Cardiac fibroblast (primary cell): ENCODE measurements around the gene MCM9.

ENCODE experiments used
- DNase-seq, 2 donors: peaks; one replicate each; pipeline versions ENCODE4 v3.0.0 to v3.0.0-alpha.2; 2010; ENCODE audit warnings: low read depth in 2 of 2
- H3K4me3 ChIP-seq, 2 donors: replicated peaks in 1 of 2; 1 replicate in 1 of 2; 2 replicates in 1 of 2; pipeline ENCODE4 v1.5.1; 2011; ENCODE audit warnings: low read depth in 2 of 2, low read length in 2 of 2, mild to moderate bottlenecking in 2 of 2, moderate library complexity in 1 of 2
- CTCF ChIP-seq: IDR thresholded peaks from one replicate; pipeline ENCODE4 v1.5.1; 2011; ENCODE audit warnings: low read depth, mild to moderate bottlenecking, low read length, inconsistent platforms

MCM9 gene

GRCh38 chr6:118825661-118826060 is 109.3 kb downstream of the MCM9 start:
- no peak for DNase-seq
- no peak for TF ChIP-seq CTCF
- H3K4me3 ChIP-seq, result no peak overlapping the region

GRCh38 chr6:118815495-118815894 is 119.5 kb downstream of the MCM9 start:
- no peak for DNase-seq
- no peak overlapping the region for H3K4me3 ChIP-seq
- no peak for TF ChIP-seq CTCF

GRCh38 chr6:118813775-118814174 is 121.2 kb downstream of the MCM9 start:
- no peak overlapping the region for H3K4me3 ChIP-seq
- DNase-seq, result peak; percentile 21 to 68
- TF ChIP-seq CTCF, result no peak

DNA sequence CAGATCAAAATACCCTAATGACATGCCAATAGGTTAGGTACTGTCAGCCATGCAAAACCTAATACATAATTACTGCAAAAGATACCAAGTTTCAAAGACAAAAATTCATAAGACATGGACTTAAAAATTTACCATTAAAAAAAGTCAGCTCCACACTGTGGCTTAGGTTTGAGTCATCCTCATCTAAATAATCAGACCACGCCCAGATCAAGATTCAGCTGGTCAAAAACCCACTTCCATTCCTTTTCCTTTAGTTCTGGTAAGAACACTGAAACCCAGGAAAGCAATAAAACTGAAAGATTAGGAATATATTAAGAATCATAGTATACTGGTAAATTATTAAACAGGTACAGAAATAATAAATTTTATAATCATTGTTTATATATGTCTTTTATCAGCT is 122.0 kb downstream of the MCM9 start:
- peak in 1 of 2 donors; percentile 41 for DNase-seq
- no peak for TF ChIP-seq CTCF
- no peak overlapping the region for H3K4me3 ChIP-seq

DNA sequence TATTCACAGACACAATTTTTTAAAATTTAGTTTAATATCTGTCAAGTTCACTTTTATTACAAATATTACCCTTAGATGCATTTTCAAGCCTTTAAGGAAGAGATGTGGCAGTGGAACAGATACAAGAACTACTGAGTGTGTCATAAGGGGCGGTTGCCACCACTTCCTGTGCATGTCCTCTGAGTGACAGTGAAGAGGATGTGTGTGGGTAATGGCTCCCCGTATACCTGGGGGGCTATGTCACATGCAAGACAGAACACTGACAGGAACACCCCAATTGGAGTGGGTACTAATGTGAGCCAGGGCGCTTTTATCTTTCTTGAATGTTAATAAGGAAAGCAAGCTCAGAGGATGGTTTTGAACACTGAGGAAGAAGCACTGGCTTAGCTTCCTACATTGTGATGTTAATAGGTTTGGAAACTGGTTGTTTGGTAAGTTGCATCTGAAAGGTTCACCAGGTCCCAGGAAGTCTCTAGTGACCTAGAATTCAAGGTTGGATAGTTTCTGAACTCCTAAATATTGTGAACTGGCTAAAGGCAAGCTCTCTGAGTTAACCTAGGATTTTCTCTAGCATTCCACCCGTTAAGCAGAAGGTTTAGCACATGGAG is 124.4 kb downstream of the MCM9 start:
- no peak overlapping the region for H3K4me3 ChIP-seq
- DNase-seq, result no peak
- no peak for TF ChIP-seq CTCF

DNA sequence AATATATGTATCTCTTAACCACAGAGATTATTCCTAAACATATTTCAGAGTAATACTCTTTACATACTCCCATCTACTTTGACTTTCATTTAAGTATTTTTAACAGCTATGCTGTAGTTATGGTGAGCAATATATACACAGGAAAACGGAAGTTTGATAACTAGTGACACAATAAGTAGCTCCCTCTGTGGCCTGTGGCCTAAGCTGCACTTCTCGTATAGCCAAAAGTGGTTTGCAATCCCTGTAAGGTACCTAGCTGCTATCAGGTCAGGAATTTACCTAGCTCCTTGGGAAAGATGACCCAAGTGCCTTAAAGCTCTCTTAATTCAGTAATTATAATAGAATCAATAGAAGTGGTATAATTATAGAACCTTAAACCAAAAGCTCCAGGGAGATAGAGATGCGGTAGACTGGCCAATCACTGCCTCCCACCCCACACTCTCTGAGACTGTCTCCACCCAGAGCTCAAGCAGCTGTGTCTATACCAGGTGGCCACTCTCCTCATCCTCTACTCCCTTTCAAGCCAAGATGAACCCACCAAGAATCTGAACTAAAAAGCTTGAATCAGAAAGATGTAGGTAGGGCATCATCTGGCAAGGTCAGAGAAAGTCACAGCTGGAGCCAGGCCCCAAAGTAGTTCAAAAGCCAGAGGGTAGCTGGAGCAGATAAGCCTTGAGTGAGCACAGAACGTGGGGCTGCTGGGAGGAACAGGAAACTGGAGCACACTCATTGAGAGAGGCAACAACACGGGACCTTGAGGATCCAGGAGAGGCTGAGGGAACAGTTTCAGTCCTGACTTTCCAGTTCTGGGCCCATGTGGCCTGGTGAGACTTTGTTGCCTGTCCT is 125.9 kb downstream of the MCM9 start:
- no peak for TF ChIP-seq CTCF
- no peak overlapping the region for H3K4me3 ChIP-seq
- DNase-seq, result peak in 1 of 2 donors; percentile 20

- no peak for DNase-seq
- H3K4me3 ChIP-seq, result no peak overlapping the region
- no peak for TF ChIP-seq CTCF
Measured at GRCh38 chr6:118804091-118804490, 130.9 kb downstream of the MCM9 start.
